Measurements from ENCODE around the gene ABTB2. TPM values are rescaled to one million over a fixed set of nuclear protein-coding genes. Genes with fewer than 3 reads are reported as not detected.

The ABTB2 gene
- total RNA-seq, 1 donor from 2014 or later, result 3.1 TPM

DNA sequence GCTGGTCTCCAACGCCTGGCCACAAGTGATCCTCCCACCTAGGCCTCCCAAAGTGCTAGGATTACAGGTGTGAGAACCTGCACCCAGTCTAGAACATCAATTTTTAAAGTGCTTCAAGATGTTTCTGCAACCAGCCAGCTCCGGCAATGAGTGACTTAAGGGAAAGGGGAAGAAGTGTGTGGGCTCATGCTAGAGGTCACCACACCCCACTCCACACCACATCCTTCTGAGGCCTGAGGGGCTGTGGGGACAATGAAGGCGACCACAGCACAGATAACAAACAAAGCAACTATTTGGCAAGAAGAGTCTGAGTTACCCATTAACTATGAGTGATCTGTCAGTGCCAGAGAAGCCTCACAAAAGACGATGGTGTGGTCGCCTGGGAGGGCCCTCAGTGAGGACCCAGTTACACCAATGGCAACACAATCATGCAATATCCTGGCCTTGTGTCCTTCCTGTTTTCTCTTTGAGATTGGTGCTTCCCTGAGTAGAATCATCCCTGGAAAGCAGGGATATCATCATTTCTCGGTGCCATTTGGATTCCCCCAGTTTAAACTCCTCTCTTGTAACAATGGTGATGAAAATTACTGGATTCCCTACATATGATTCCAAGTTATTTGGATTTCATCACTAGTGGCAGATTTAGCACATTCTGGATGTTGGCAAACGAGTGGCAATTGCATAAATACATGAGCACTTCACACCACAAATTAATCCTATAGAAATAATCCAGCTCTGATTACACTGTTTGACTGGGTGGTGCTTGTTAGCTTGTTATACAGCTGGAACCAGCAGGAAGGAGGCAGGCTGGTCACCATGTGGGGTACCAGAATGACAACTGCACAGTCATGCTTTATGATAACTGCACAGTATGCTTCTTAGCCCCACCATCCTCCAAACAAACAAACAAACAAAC, 18.4 kb downstream of the ABTB2 start:
- no peak for TF ChIP-seq CTCF (IDR thresholded peaks at IDR 0.05; ENCODE audit: unreplicated experiment)
- DNase-seq (ENCODE audit: low spot score in 2 of 2, unreplicated experiment in 2 of 2), result no peak
- Mint-ChIP-seq H3K9me3 (no peaks in the 10 kb centered on the region), H3K27ac (no peak overlapping the region), H3K27me3 (ENCODE audit: low read depth) (no peaks in the 10 kb centered on the region), H3K4me3 (no peak overlapping the region), H3K36me3 (no peaks in the 10 kb centered on the region), H3K4me1 (peaks cover 14% of the 10 kb centered on the region)

- Mint-ChIP-seq H3K9me3 (no peaks in the 10 kb centered on the region), H3K4me1 (peaks cover 13% of the 10 kb centered on the region), H3K27me3 (ENCODE audit: low read depth) (no peaks in the 10 kb centered on the region), H3K27ac (no peak overlapping the region), H3K4me3 (no peak overlapping the region), H3K36me3 (no peaks in the 10 kb centered on the region)
- no peak for TF ChIP-seq CTCF (IDR thresholded peaks at IDR 0.05; ENCODE audit: unreplicated experiment)
- no peak for DNase-seq (ENCODE audit: low spot score in 2 of 2, unreplicated experiment in 2 of 2)
These were observed 20.8 kb downstream of the ABTB2 start for GRCh38 chr11:34337016-34337415.

- no peak for DNase-seq (ENCODE audit: low spot score in 2 of 2, unreplicated experiment in 2 of 2)
- Mint-ChIP-seq H3K9me3 (no peaks in the 10 kb centered on the region), H3K4me1 (peaks cover 11% of the 10 kb centered on the region), H3K4me3 (no peak overlapping the region), H3K27me3 (ENCODE audit: low read depth) (peaks cover under 1% of the 10 kb centered on the region), H3K27ac (no peak overlapping the region), H3K36me3 (no peaks in the 10 kb centered on the region)
- no peak for TF ChIP-seq CTCF (IDR thresholded peaks at IDR 0.05; ENCODE audit: unreplicated experiment)
These were observed 22.0 kb downstream of the ABTB2 start for GRCh38 chr11:34335801-34336200.

- Mint-ChIP-seq H3K27me3 (ENCODE audit: low read depth) (peaks cover 1% of the 10 kb centered on the region), H3K4me3 (no peak overlapping the region), H3K36me3 (no peaks in the 10 kb centered on the region), H3K9me3 (no peaks in the 10 kb centered on the region), H3K4me1 (peaks cover 11% of the 10 kb centered on the region), H3K27ac (no peak overlapping the region)
- no peak for TF ChIP-seq CTCF (IDR thresholded peaks at IDR 0.05; ENCODE audit: unreplicated experiment)
- no peak for DNase-seq (ENCODE audit: low spot score in 2 of 2, unreplicated experiment in 2 of 2)
These were observed 22.5 kb downstream of the ABTB2 start for GRCh38 chr11:34335331-34335730.

DNA sequence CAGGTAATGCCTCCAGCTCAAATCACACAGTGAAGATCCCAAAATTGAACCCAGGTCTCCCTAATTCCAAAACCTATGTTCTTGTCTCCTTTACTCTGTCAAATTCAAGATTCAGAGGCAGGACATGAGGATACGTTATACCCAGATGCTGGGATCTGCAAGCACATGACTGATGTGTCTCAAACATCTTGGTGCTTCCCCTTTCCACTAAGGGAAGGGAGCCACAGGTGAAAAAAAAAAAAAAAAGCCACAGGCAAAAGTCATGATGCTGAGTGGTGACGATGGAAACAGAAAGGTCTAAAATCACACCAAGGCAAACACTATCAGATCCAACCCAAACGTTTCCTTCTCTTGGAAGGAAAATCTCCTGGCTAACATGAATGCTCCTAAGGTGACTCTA, 24.0 kb downstream of the ABTB2 start:
- Mint-ChIP-seq H3K4me1 (peaks cover 11% of the 10 kb centered on the region), H3K36me3 (no peaks in the 10 kb centered on the region), H3K4me3 (no peak overlapping the region), H3K27ac (no peak overlapping the region), H3K9me3 (no peaks in the 10 kb centered on the region), H3K27me3 (ENCODE audit: low read depth) (peaks cover 7% of the 10 kb centered on the region)
- no peak for TF ChIP-seq CTCF (IDR thresholded peaks at IDR 0.05; ENCODE audit: unreplicated experiment)
- DNase-seq (ENCODE audit: low spot score in 2 of 2, unreplicated experiment in 2 of 2), result no peak
